Neuron (in vitro differentiated cells): ENCODE data around the gene CALCOCO1.
"Not testable (repeated sequence)": the region's sequence is repeated elsewhere in the genome, so short reads cannot be mapped to it uniquely, and the experiment has no call there.

Experiments used
- H2AFZ ChIP-seq: one replicate; pipeline ENCODE4 v1.6.1; 2013; ENCODE audit warnings: low read depth, mild to moderate bottlenecking, inconsistent platforms, low read length, moderate library complexity
- H3K27me3 ChIP-seq: one replicate; pipeline ENCODE4 v1.6.1; 2013; ENCODE audit warnings: low read length; ENCODE audit not compliant: insufficient read depth
- H3K36me3 ChIP-seq: one replicate; pipeline ENCODE4 v1.6.1; 2013; ENCODE audit warnings: low read length; ENCODE audit not compliant: insufficient read depth
- H3K4me1 ChIP-seq: one replicate; pipeline ENCODE4 v1.6.1; 2013; ENCODE audit warnings: low read length; ENCODE audit not compliant: insufficient read depth
- H3K4me3 ChIP-seq: 2 replicates; pipeline ENCODE4 v1.5.1; 2013; ENCODE audit warnings: mild to moderate bottlenecking, low read length, moderate library complexity
- H3K9me3 ChIP-seq: one replicate; pipeline ENCODE4 v1.6.1; 2013; ENCODE audit warnings: low read length

Gene CALCOCO1

GRCh38 chr12:53718567-53718966 lies 8.7 kb downstream of the CALCOCO1 start:
- H2AFZ ChIP-seq, H3K4me1 ChIP-seq, H3K27me3 ChIP-seq, H3K4me3 ChIP-seq, H3K9me3 ChIP-seq: not testable (repeated sequence)
- peaks cover 35% of the 10 kb centered on the region for H3K36me3 ChIP-seq

GRCh38 chr12:53717319-53717718 lies 9.9 kb downstream of the CALCOCO1 start:
- no peak overlapping the region for H3K4me3 ChIP-seq
- peaks cover 39% of the 10 kb centered on the region for H3K36me3 ChIP-seq
- peaks cover 4% of the 10 kb centered on the region for H3K4me1 ChIP-seq
- no peak overlapping the region for H2AFZ ChIP-seq
- no peaks in the 10 kb centered on the region for H3K27me3 ChIP-seq
- H3K9me3 ChIP-seq = no peaks in the 10 kb centered on the region

- Histone ChIP-seq H2AFZ (no peak overlapping the region), H3K36me3 (peaks cover 21% of the 10 kb centered on the region), H3K4me1 (peaks cover 8% of the 10 kb centered on the region), H3K4me3 (no peak overlapping the region), H3K9me3 (no peaks in the 10 kb centered on the region), H3K27me3 (no peaks in the 10 kb centered on the region)
Measured at GRCh38 chr12:53714004-53714403, 13.2 kb downstream of the CALCOCO1 start.

DNA sequence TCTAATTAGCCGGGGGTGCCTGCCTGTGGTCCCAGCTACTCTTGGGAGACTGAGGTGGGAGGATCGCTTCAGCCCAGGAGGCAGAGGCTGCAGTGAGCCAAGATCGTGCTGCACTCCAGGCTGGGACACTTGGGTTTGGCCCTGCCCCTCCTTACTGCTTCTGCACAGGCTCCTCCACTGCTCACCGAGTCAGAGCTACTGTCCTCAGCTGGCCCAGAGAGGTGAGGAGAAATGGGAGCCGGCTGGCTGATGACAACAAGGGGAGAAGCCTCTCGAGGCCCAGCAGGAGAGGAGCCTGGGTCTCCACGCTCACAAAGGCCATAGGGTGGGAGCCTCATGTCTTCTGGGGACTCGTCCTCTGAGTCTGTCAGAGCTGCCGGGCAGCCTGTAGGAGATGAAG lies 13.7 kb downstream of the CALCOCO1 start:
- Histone ChIP-seq H2AFZ (no peak overlapping the region), H3K36me3 (peaks cover 21% of the 10 kb centered on the region), H3K9me3 (no peaks in the 10 kb centered on the region), H3K4me3 (no peak overlapping the region), H3K27me3 (no peaks in the 10 kb centered on the region), H3K4me1 (peaks cover 8% of the 10 kb centered on the region)

- no peaks in the 10 kb centered on the region for H3K9me3 ChIP-seq
- H3K4me3 ChIP-seq = no peak overlapping the region
- no peak overlapping the region for H2AFZ ChIP-seq
- peaks cover 7% of the 10 kb centered on the region for H3K27me3 ChIP-seq
- H3K36me3 ChIP-seq = peaks cover 21% of the 10 kb centered on the region
- peaks cover 8% of the 10 kb centered on the region for H3K4me1 ChIP-seq
Measured at GRCh38 chr12:53712059-53712643, 15.1 kb downstream of the CALCOCO1 start.

GRCh38 chr12:53710091-53710490 lies 17.2 kb downstream of the CALCOCO1 start:
- H3K27me3 ChIP-seq = peaks cover 10% of the 10 kb centered on the region
- H3K4me3 ChIP-seq = no peak overlapping the region
- no peaks in the 10 kb centered on the region for H3K9me3 ChIP-seq
- no peak overlapping the region for H2AFZ ChIP-seq
- H3K4me1 ChIP-seq = peaks cover 8% of the 10 kb centered on the region
- peaks cover 17% of the 10 kb centered on the region for H3K36me3 ChIP-seq

DNA sequence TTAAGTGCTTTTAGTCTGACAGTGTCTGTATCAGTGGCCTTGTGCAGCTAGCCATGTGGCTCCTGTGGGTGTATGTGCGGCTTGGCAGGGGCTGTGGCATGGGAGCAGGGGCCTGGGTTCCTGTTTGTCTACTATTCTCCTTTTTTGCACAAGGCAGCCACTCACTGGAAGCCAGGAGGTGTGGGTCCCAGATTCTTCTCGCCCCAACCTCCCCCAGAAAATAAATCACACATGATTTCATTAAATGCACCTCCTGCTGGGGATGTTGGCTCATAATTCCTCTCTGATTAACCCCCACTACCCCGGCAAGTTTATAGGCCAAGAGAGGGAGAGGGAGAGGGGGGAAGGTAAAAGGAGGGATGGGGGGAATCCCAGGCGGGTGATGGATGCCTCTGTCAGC lies 17.6 kb downstream of the CALCOCO1 start:
- H3K36me3 ChIP-seq = peaks cover 13% of the 10 kb centered on the region
- H3K9me3 ChIP-seq = no peaks in the 10 kb centered on the region
- peaks cover 10% of the 10 kb centered on the region for H3K27me3 ChIP-seq
- no peak overlapping the region for H3K4me3 ChIP-seq
- peaks cover 8% of the 10 kb centered on the region for H3K4me1 ChIP-seq
- no peak overlapping the region for H2AFZ ChIP-seq

DNA sequence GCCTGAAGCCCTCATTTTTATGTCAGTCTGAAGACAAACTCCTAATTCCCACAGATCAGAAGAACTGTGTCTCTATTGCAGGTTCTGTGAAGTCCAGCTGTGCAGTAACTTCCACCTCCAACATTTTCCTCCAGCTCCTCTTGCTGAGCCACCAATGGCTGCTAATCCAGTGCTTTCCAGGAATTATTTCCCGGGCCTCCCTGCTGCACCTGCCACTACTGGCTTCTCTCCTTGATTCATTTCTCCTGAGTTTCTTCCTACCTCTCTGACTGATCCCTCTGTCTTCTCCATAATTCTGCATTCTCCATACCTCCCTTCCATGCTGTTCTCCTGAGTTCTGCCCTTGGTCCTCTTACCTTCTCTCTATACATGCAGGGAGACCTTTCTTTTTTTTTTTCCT lies 21.2 kb downstream of the CALCOCO1 start:
- Histone ChIP-seq H3K9me3 (no peaks in the 10 kb centered on the region), H3K4me3 (no peak overlapping the region), H3K27me3 (peaks cover 15% of the 10 kb centered on the region), H3K36me3 (no peaks in the 10 kb centered on the region), H3K4me1 (no peaks in the 10 kb centered on the region), H2AFZ (no peak overlapping the region)

DNA sequence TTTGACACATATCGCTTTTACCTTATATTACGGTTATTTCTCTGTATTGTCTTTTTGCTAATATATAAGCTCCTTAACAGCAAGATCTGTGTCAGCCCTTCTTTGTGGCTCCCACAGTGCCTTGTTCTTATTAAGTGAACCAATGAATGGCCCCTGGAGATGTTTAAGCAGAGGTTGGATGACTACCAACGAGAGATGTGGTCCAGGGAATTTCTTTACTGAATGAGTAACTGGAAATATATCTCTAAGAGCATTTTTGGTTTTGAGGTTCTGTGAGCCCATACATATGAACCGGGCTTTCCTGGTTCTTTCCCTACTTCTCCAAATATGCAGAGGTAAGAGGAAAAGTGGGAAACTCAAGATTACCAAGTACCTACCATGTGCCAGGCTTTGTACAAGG lies 23.5 kb downstream of the CALCOCO1 start:
- Histone ChIP-seq H3K9me3 (no peaks in the 10 kb centered on the region), H3K4me1 (no peaks in the 10 kb centered on the region), H2AFZ (no peak overlapping the region), H3K27me3 (peaks cover 27% of the 10 kb centered on the region), H3K4me3 (no peak overlapping the region), H3K36me3 (no peaks in the 10 kb centered on the region)

DNA sequence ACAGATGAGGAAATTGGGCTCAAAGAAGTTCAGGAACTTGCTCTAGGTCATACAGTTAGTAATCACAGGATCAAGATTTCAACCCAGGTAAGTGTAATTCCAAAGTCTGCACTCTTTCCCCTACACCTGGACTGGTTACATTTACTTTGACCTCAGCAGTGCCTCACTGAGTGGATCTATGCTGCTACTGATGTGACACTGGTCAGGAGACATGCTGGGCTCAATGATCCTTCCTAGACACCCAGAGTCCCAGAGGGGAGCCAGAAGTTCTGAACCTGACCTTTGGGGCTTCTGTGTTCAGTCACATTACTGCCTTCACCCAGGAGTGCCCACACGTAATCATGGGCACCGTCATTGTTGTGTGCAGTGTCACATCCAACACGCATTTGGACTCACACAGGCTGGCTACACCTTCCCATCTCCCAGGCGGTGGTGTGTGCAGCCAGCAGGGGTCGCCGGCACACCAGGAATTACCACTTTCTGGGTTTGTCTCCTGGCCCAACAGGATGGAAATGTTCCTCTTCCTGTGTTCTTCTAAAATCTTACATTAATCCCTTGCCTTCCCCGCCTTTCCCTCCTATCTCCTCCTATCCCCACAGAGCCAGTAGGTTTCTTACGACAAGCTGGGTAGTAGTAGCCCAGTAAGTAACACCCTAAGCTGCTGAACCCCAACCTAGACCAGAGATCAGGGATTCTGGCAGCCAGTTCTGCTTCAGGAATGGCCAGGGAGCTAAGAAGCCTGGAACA lies 25.6 kb downstream of the CALCOCO1 start:
- no peak overlapping the region for H3K4me3 ChIP-seq
- peaks cover 29% of the 10 kb centered on the region for H3K27me3 ChIP-seq
- peaks cover 4% of the 10 kb centered on the region for H3K4me1 ChIP-seq
- H2AFZ ChIP-seq = no peak overlapping the region
- no peaks in the 10 kb centered on the region for H3K36me3 ChIP-seq
- no peaks in the 10 kb centered on the region for H3K9me3 ChIP-seq

DNA sequence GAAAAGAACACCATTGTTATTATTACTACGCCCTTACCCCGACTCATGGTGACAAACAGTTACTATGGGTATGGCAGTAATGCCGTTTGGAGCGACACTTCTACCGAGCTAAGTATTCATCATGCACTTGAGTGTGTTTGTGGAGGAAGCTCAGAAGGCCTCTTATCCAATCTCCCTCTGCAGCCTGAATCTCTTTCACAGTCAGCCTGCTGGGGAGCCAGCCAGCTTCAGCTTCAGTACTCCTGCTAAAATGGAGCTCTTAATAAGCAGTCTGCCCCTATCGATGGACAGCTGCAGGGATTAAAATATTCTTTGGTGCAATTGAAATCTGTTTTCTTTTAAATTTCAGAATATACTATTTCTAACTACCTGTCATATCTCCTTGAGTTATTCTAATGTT lies 26.7 kb downstream of the CALCOCO1 start:
- H2AFZ ChIP-seq = no peak overlapping the region
- peaks cover 13% of the 10 kb centered on the region for H3K4me1 ChIP-seq
- no peak overlapping the region for H3K4me3 ChIP-seq
- H3K9me3 ChIP-seq = no peaks in the 10 kb centered on the region
- H3K36me3 ChIP-seq = no peaks in the 10 kb centered on the region
- H3K27me3 ChIP-seq = peaks cover 37% of the 10 kb centered on the region

DNA sequence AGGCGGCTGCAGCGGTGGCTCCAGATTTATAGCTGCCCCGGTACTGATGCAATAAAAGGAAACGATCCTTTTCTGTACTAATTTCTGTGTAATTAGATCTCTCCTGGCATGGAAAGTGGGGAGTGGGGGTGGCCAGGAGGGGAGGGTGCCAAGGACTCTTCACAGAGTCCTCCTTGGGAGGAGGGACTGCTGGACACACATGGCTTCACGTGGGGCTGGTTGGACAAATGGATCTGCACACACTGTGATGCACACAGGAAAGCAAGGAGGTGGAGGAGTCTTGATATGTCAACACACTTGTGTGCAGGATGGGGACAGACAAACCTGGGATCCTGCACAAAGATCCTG lies 27.6 kb downstream of the CALCOCO1 start:
- peaks cover 18% of the 10 kb centered on the region for H3K4me1 ChIP-seq
- H3K36me3 ChIP-seq = no peaks in the 10 kb centered on the region
- no peaks in the 10 kb centered on the region for H3K9me3 ChIP-seq
- no peak overlapping the region for H2AFZ ChIP-seq
- peaks cover 42% of the 10 kb centered on the region for H3K27me3 ChIP-seq
- H3K4me3 ChIP-seq = no peak overlapping the region

DNA sequence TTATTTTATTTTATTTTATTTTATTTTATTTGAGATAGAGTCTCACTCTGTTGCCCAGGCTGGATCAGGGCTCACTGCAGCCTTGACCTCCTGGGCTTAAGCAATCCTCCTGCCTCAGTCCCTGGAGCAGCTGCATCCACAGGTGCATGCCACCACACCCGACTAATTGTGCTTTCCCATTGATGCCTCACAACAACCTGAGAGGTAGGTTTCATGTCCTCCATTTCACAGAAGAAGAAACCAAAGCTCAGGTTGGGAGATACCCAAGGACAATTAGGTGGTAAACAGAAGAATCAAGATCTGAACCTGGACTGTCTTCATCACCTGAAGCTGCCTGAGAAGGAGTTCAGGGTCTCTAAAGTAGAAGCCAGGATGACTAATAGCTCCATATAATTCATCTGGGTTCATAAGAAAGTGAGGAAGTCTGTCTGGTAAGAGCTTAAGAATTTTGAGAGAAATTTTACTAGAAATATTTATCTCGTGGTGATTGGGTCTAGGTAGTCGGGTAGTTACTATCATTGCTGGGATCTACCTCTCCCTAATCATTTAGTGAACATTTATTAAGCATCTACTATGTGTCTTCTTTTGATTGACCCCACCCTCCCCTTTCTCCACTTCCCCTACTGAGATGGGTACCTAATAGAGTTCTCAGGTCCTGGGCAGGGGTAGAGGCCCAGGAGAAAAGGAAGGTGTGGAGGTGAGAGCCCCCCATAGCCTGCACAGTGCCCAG lies 28.1 kb downstream of the CALCOCO1 start:
- Histone ChIP-seq H3K9me3 (no peaks in the 10 kb centered on the region), H2AFZ (no peak overlapping the region), H3K27me3 (peaks cover 48% of the 10 kb centered on the region), H3K4me1 (peaks cover 22% of the 10 kb centered on the region), H3K4me3 (no peak overlapping the region), H3K36me3 (no peaks in the 10 kb centered on the region)
